GM20000 (cell line): ENCODE data around the gene OR51V1.

Source experiments
- DNase-seq: peaks from one replicate; pipeline ENCODE4 v3.0.0; 2012; ENCODE audit warnings: low spot score
- TF ChIP-seq, protein P1 (sequence below): IDR thresholded peaks from 2 replicates; pipeline ENCODE4 v1.5.1; 2012; ENCODE audit warnings: mild to moderate bottlenecking, control low read depth; ENCODE audit errors: extremely low read depth, missing control alignments

Gene OR51V1

GRCh38 chr11:5197536-5197935 lies 2.9 kb downstream of the OR51V1 start:
- TF ChIP-seq, protein P1, sequence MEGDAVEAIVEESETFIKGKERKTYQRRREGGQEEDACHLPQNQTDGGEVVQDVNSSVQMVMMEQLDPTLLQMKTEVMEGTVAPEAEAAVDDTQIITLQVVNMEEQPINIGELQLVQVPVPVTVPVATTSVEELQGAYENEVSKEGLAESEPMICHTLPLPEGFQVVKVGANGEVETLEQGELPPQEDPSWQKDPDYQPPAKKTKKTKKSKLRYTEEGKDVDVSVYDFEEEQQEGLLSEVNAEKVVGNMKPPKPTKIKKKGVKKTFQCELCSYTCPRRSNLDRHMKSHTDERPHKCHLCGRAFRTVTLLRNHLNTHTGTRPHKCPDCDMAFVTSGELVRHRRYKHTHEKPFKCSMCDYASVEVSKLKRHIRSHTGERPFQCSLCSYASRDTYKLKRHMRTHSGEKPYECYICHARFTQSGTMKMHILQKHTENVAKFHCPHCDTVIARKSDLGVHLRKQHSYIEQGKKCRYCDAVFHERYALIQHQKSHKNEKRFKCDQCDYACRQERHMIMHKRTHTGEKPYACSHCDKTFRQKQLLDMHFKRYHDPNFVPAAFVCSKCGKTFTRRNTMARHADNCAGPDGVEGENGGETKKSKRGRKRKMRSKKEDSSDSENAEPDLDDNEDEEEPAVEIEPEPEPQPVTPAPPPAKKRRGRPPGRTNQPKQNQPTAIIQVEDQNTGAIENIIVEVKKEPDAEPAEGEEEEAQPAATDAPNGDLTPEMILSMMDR, result no peak
- DNase-seq, result no peak

DNA sequence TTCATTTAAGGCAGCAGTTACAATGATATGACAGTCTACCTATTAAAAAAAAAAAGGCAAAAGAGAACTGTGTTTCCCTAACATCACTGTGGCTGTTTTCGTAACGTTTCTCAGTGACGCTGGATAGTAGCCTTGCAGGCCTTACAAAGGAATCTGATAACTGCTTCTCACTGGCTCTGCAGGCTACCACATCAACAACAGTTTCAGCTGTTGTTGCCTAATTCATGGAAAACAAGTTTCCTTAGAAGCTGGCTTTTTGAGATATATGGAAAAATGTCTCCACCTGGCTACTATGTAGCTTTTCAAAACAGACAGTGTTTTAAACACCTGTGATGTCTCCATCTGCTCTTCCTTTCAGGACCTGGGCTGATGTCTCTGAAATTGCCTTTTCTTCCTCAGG lies 3.8 kb downstream of the OR51V1 start:
- TF ChIP-seq, protein P1, result no peak
- no peak for DNase-seq

GRCh38 chr11:5196067-5196466 lies 4.4 kb downstream of the OR51V1 start:
- TF ChIP-seq, protein P1, result no peak
- no peak for DNase-seq

- TF ChIP-seq, protein P1, result no peak
- DNase-seq, result no peak
Observed at GRCh38 chr11:5192738-5193137, 7.7 kb downstream of the OR51V1 start.

GRCh38 chr11:5188201-5188600 lies 12.3 kb downstream of the OR51V1 start:
- TF ChIP-seq, protein P1, result no peak
- DNase-seq, result no peak

DNA sequence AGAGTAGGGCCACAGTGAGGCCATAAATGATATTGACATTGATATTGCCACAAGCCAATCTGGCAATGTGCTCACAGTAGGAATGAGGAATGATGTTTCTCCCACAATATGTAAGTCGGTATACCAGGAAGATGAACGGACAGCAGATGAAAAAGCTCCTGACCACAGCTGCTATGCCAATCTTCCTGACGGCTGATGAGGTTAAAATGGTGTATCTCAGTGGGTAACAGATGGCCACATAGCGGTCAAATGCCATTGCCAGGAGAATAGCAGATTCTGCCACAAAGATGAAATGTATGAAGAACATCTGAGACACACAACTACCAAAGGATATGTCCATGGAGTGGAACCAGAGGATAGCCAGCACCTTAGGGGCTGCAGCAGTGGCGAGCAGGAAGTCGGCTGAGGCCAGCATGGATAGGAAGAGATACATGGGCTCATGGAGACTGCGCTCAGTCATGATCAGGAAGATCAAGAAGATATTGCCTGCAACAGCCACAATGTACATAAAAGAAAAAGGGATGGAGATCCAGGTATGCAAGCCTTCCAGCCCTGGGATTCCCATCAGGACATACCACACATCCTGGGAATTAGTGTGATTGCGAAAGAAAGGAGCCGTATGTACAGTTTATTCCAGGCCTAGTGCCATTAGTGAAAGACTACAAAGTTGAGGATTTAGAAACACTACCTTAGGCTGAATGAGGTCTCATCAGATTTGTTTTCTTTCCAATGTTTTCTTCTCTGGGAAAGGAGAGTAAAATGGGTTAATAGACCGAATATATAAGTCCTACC lies 22.2 kb downstream of the OR51V1 start:
- DNase-seq, result no peak

DNA sequence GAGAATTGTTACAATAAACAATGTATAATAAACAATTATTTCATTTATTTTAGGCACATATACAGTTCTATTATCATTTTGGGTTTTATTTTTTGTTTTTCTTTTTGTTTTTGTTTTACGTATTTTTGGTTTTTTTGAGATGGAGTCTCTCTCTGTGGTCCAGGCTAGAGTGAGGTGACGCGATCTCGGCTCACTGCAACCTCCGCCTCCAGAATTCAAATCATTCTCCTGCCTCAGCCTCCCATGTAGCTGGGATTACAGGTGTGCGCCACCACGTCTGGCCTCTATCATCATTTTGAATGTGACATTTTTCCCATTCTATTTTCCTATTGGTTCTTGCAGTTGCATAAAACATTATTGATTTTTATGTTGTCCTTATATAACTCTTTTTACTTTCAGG lies 25.5 kb downstream of the OR51V1 start:
- no peak for DNase-seq
- TF ChIP-seq, protein P1, result no peak

More for the DNA sequence above, 22.2 kb downstream of the OR51V1 start:
- TF ChIP-seq, protein P1, result no peak
